ENCODE results near the gene CHD5. TPM values are rescaled to one million over a fixed set of nuclear protein-coding genes. Genes with fewer than 3 reads are reported as not detected.

The CHD5 gene
- total and polyA plus RNA-seq, 2 experiments from 2014 or later: 0.11 to 0.24 TPM

DNA sequence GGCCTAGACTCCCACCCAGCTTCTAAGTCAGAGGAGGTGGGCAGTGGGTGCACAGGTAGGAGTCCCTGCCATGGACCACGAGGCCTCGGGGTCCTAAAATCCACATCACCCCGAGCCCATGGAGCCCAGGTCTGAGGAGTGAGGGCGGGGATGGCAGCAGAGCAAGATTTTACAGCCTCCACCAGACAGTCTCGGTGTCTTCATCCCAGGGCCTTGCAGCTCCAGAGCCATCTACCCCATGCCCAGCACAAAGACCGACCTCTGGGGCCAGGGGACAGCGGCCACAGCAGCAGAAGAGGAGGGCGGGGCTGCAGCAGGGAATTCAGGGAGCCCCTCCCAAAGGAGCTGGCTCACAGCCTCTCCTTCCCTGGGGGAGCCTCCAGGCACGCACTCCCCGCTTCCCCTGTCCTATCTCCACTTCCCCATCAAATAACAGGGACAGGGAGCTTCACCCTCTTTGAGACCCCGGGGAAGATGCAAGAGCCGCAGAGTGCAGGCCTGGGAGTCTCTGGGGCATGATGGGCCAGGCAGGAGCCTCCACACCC lies 14.6 kb downstream of the CHD5 start:
- TF ChIP-seq CTCF (IDR thresholded peaks at IDR 0.05; ENCODE audit: low read depth, low read length): no peak
- H3K27ac ChIP-seq: no peak overlapping the region

DNA sequence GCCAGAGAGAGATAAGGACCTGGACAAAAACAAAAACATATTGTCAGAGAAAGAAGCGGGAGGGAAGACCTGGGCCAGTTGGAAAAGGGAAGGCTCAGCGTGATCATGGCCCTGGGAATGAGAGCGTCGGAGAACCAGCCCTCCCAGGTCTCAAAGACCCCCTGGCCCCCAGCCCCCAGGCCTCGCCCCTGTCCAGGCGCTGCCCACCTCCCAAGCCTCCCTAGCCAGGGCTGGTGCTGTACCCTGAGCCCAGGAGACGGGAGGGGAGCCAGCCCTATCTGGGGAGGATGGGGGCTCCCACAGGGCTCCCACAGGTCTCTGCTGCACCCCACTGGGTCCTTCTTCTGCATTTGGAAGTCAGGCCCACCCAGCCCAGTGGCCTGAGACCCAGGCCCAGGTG lies 15.1 kb downstream of the CHD5 start:
- peaks cover 41% of the 10 kb centered on the region for H3K27me3 ChIP-seq
- H3K36me3 ChIP-seq: no peaks in the 10 kb centered on the region
- H3K4me1 ChIP-seq (ENCODE audit: low read depth): no peaks in the 10 kb centered on the region
- H3K27ac ChIP-seq: no peak overlapping the region
- no peak for DNase-seq (ENCODE audit: low read depth in 1 of 2, low spot score in 1 of 2)
- H3K9me3 ChIP-seq (ENCODE audit: low read depth): no peaks in the 10 kb centered on the region
- TF ChIP-seq CTCF (IDR thresholded peaks at IDR 0.05; ENCODE audit: low read depth, low read length): no peak
- no peak overlapping the region for H3K4me3 ChIP-seq

More for the DNA sequence above, 14.6 kb downstream of the CHD5 start:
- Histone ChIP-seq H3K9me3 (ENCODE audit: low read depth) (no peaks in the 10 kb centered on the region), H3K27me3 (peaks cover 41% of the 10 kb centered on the region), H3K4me3 (no peak overlapping the region), H3K36me3 (no peaks in the 10 kb centered on the region), H3K4me1 (ENCODE audit: low read depth) (no peaks in the 10 kb centered on the region)
- no peak for DNase-seq (ENCODE audit: low read depth in 1 of 2, low spot score in 1 of 2)

- Histone ChIP-seq H3K27me3 (peaks cover 41% of the 10 kb centered on the region), H3K36me3 (no peaks in the 10 kb centered on the region), H3K4me3 (no peak overlapping the region), H3K4me1 (ENCODE audit: low read depth) (no peaks in the 10 kb centered on the region), H3K27ac (no peak overlapping the region), H3K9me3 (ENCODE audit: low read depth) (no peaks in the 10 kb centered on the region)
- TF ChIP-seq CTCF (IDR thresholded peaks at IDR 0.05; ENCODE audit: low read depth, low read length): no peak
- DNase-seq (ENCODE audit: low read depth in 1 of 2, low spot score in 1 of 2): no peak
These were observed 16.0 kb downstream of the CHD5 start for GRCh38 chr1:6163973-6164617.

DNA sequence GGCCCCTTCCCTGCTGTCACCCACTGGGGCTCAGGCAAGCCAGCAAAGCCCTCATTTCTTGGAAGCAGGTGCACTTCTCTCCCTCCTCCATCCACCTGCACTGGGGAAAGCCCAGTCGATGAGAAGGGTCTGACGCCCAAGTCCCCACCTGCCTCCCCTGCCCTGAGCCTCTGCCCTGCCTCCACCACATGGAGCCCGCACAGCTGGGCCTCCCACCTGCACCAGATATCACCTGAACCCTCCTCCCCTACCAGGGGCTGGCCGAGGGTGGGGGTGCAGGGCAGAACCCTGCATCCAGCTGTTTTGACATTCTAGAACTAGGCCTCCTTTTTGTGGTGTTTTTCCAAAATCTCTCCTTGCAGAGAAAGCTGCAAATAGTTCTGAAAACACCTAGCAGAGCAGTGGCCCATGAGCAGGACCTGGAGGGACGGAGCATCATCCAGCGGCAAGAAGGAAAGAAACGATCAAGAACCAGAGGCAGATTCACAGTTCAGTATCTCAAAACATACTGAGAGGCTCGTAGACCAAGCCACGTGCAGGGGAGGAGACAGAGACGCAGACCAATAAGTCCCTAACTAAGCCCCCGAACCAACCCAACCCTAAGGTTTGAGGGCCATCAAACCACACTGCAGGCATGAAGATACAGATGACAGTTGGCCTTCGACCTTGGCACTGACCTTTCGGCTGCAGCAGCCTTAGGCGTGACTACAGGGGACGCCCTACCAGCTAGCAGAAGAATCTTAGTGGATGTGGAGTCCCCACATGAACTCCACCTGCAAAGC lies 16.7 kb downstream of the CHD5 start:
- TF ChIP-seq CTCF (IDR thresholded peaks at IDR 0.05; ENCODE audit: low read depth, low read length): no peak
- Histone ChIP-seq H3K36me3 (no peaks in the 10 kb centered on the region), H3K4me3 (no peak overlapping the region), H3K9me3 (ENCODE audit: low read depth) (no peaks in the 10 kb centered on the region), H3K27ac (no peak overlapping the region), H3K4me1 (ENCODE audit: low read depth) (no peaks in the 10 kb centered on the region), H3K27me3 (peaks cover 38% of the 10 kb centered on the region)
- no peak for DNase-seq (ENCODE audit: low read depth in 1 of 2, low spot score in 1 of 2)

- Histone ChIP-seq H3K4me1 (ENCODE audit: low read depth) (no peaks in the 10 kb centered on the region), H3K27me3 (peaks cover 32% of the 10 kb centered on the region), H3K4me3 (no peak overlapping the region), H3K9me3 (ENCODE audit: low read depth) (no peaks in the 10 kb centered on the region), H3K36me3 (no peaks in the 10 kb centered on the region), H3K27ac (no peak overlapping the region)
- no peak for TF ChIP-seq CTCF (IDR thresholded peaks at IDR 0.05; ENCODE audit: low read depth, low read length)
- no peak for DNase-seq (ENCODE audit: low read depth in 1 of 2, low spot score in 1 of 2)
These were observed 17.3 kb downstream of the CHD5 start for GRCh38 chr1:6162773-6163172.

All from cardiac muscle cell (in vitro differentiated cells and primary cell).